HCT116 (cell line): ENCODE data around the gene DENND1A. TPM values are rescaled to one million over a fixed set of nuclear protein-coding genes. Genes with fewer than 3 reads are reported as not detected.

Experiments used
- ATAC-seq: fragments of 200-7000 bp; cut with Tn5 transposase; 2 replicates; pipeline ENCODE4 v1.9.1; 2020; ENCODE audit warnings: mild to moderate bottlenecking, moderate library complexity
- BruUV-seq: library from RNA; stranded (reverse); fragments of 400-500 nt; replicated peaks from 2 replicates; lab custom pipeline; 2021; lab: Mats Ljungman, UMichigan
- CTCF ChIA-PET: fragments of 300-600 bp; sonication (Branson Sonifier 250); formaldehyde crosslinking; loops from one replicate; lab custom pipeline; 2021; ENCODE audit warnings: antibody characterized with exemption; lab: Charles Lee
- POLR2A ChIA-PET: fragments of 300-600, 350-600 bp; sonication (Branson Sonifier 250); formaldehyde crosslinking; loops from one replicate; lab custom pipeline; 2021; ENCODE audit warnings: antibody characterized with exemption; lab: Charles Lee
- RAD21 ChIA-PET, 2 experiments: fragments of 300-600 bp; sonication (Branson Sonifier 250); formaldehyde crosslinking; loops; one replicate each; lab custom pipeline; 2023; ENCODE audit warnings: low total read pairs in 2 of 2; ENCODE audit not compliant: uncharacterized antibody in 2 of 2, unreplicated experiment in 2 of 2, low non-redundant PET in 1 of 2; lab: Charles Lee
- DNase-seq: peaks from one replicate; pipeline ENCODE4 v3.0.0-alpha.2; 2010; ENCODE audit warnings: low read depth, low spot score
- H2AFZ ChIP-seq: fragments of 200-600 bp; shearing (Covaris generic), sonication (generic); 2 replicates; pipeline ENCODE4 v1.6.1; 2017; ENCODE audit warnings: low read depth, mixed run types, mixed read lengths, antibody characterized with exemption, low read length; ENCODE audit not compliant: poor library complexity, severe bottlenecking
- H3K27ac ChIP-seq: 2 replicates; pipeline ENCODE4 v1.5.1; 2012; ENCODE audit warnings: low read depth, low read length
- H3K27me3 ChIP-seq: fragments of 200-600 bp; sonication (generic); 2 replicates; pipeline ENCODE4 v1.6.1; 2016; ENCODE audit warnings: mixed run types, low read length, mixed read lengths; ENCODE audit not compliant: insufficient read depth
- H3K36me3 ChIP-seq, 2 experiments: fragments of 200-500 bp in 1 of 2; fragments of 200-600 bp in 1 of 2; sonication (Bioruptor generic) in 1 of 2; sonication (generic) in 1 of 2; 2 replicates each; pipeline versions ENCODE4 v1.5.1 to v1.6.1; 2014 to 2016; ENCODE audit warnings: low read length in 2 of 2, inconsistent platforms in 1 of 2, mixed read lengths in 1 of 2, mixed run types in 1 of 2; ENCODE audit not compliant: insufficient read depth in 2 of 2, control insufficient read depth in 1 of 2
- H3K4me1 ChIP-seq, 2 experiments: fragments of 200-600 bp in 1 of 2; sonication (generic) in 1 of 2; 2 replicates each; pipeline versions ENCODE4 v1.5.1 to v1.6.1; 2012 to 2017; ENCODE audit warnings: low read length in 2 of 2, inconsistent platforms in 1 of 2, mild to moderate bottlenecking in 1 of 2, mixed read lengths in 1 of 2, mixed run types in 1 of 2, moderate library complexity in 1 of 2; ENCODE audit not compliant: insufficient read depth in 2 of 2, control insufficient read depth in 1 of 2
- H3K4me2 ChIP-seq: fragments of 200-600 bp; sonication (generic); 2 replicates; pipeline ENCODE4 v1.6.1; 2017; ENCODE audit warnings: mixed run types, low read length, mixed read lengths
- H3K4me3 ChIP-seq, 2 experiments: fragments of 200-600 bp in 1 of 2; sonication (generic) in 1 of 2; replicated peaks in 1 of 2; 2 replicates each; pipeline ENCODE4 v1.5.1; 2011 to 2016; ENCODE audit warnings: low read length in 2 of 2, control low read depth in 1 of 2, low read depth in 1 of 2, mild to moderate bottlenecking in 1 of 2, mixed read lengths in 1 of 2, mixed run types in 1 of 2
- H3K79me2 ChIP-seq: fragments of 200-600 bp; sonication (generic); 2 replicates; pipeline ENCODE4 v1.6.1; 2017; ENCODE audit warnings: mild to moderate bottlenecking, mixed run types, low read length, moderate library complexity, mixed read lengths; ENCODE audit not compliant: insufficient read depth
- H3K9ac ChIP-seq: fragments of 200-600 bp; sonication (generic); 2 replicates; pipeline ENCODE4 v1.6.1; 2016; ENCODE audit warnings: low read length, mixed read lengths
- H3K9me2 ChIP-seq: fragments of 200-600 bp; sonication (generic), shearing (Covaris generic); 2 replicates; pipeline ENCODE4 v1.6.1; 2017; ENCODE audit warnings: mixed run types, mild to moderate bottlenecking, moderate library complexity; ENCODE audit not compliant: insufficient read depth
- H3K9me3 ChIP-seq, 2 experiments: fragments of 200-500 bp in 1 of 2; fragments of 200-600 bp in 1 of 2; sonication (Bioruptor generic) in 1 of 2; sonication (generic) in 1 of 2; 2 replicates each; pipeline ENCODE4 v1.6.1; 2014 to 2017; ENCODE audit warnings: low read length in 2 of 2, mixed read lengths in 2 of 2, inconsistent platforms in 1 of 2, low read depth in 1 of 2, mild to moderate bottlenecking in 1 of 2, mixed run types in 1 of 2, moderate library complexity in 1 of 2; ENCODE audit not compliant: control insufficient read depth in 1 of 2, insufficient read depth in 1 of 2
- H4K20me1 ChIP-seq: fragments of 200-600 bp; sonication (generic), shearing (Covaris generic); 2 replicates; pipeline ENCODE4 v1.6.1; 2017; ENCODE audit warnings: mixed run types, mild to moderate bottlenecking, moderate library complexity; ENCODE audit not compliant: insufficient read depth
- CEBPB ChIP-seq: IDR thresholded peaks from 2 replicates; pipeline ENCODE4 v1.6.1; 2012; ENCODE audit warnings: low read depth
- ELF1 ChIP-seq: IDR thresholded peaks from 2 replicates; pipeline ENCODE4 v1.6.1; 2012; ENCODE audit warnings: low read depth, borderline replicate concordance
- EZH2 ChIP-seq: fragments of 200-600 bp; sonication (generic); IDR thresholded peaks from 2 replicates; pipeline ENCODE4 v1.6.1; 2017; ENCODE audit warnings: antibody characterized with exemption, mixed run types
- EZH2phosphoT487 ChIP-seq: fragments of 200-600 bp; IDR thresholded peaks from 2 replicates; pipeline ENCODE4 v1.6.1; 2018; ENCODE audit warnings: antibody characterized with exemption, borderline replicate concordance
- JUND ChIP-seq: IDR thresholded peaks from 2 replicates; pipeline ENCODE4 v1.6.1; 2012
- POLR2A ChIP-seq: IDR thresholded peaks from 2 replicates; pipeline ENCODE4 v1.7.0; 2011; ENCODE audit warnings: borderline replicate concordance; ENCODE audit not compliant: insufficient read depth, insufficient read length; ENCODE audit errors: extremely low read depth
- SRF ChIP-seq: IDR thresholded peaks from 2 replicates; pipeline ENCODE4 v1.6.1; 2012; ENCODE audit warnings: low read depth
- ZNF274 ChIP-seq: fragments of 200-500 bp; sonication (Bioruptor generic); IDR thresholded peaks from 2 replicates; pipeline ENCODE4 v1.6.1; 2014; ENCODE audit warnings: mild to moderate bottlenecking, low read depth, low read length, inconsistent platforms
- intact Hi-C: fragments of 100-400 bp; cut with micrococcal nuclease; formaldehyde crosslinking; loops from 2 replicates; pipeline ENCODE4 v1.10.0; 2022
- total RNA-seq: library from RNA; stranded (reverse); gene quantifications from one replicate; pipeline ENCODE4 v1.2.1, GENCODE V29; 2021; ENCODE audit not compliant: unreplicated experiment
- TF ChIP-seq, protein P1 (sequence below): IDR thresholded peaks from 2 replicates; pipeline ENCODE4 v1.6.1; 2011; ENCODE audit warnings: mild to moderate bottlenecking, low read length, moderate library complexity; ENCODE audit not compliant: insufficient replicate concordance; ENCODE audit errors: extremely low read depth

DENND1A gene
- total RNA-seq, 1 experiment from 2014 or later: 33.0 TPM

DNA sequence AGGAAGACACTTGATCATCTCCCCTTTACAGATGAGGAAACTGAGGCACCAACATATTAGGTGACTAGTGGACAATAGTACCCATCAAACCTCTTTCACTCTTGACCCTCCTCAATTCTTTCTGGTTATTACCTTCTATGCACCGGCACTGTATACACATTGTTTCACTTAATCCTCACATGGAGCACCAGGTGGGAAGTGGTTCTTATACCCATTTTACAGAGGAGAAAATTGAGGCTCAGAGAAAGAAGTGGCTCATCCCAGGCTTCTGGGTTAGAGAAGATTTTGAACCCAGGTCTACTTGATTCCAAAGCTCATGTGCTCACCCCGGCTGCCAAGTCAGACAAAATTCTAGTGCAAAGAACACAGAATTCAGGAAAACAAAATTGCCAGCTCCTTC, 17.4 kb upstream of the DENND1A start:
- H3K4me3 ChIP-seq: no peak overlapping the region
- H3K79me2 ChIP-seq: no peaks in the 10 kb centered on the region
- H2AFZ ChIP-seq: no peak overlapping the region
- H3K9me2 ChIP-seq: no peaks in the 10 kb centered on the region
- no peaks in the 10 kb centered on the region for H4K20me1 ChIP-seq
- H3K9me3 ChIP-seq: no peaks in the 10 kb centered on the region
- intact Hi-C loops: no loop called here
- no peaks in the 10 kb centered on the region for H3K27me3 ChIP-seq
- no peak overlapping the region for H3K27ac ChIP-seq
- H3K4me1 ChIP-seq: no peaks in the 10 kb centered on the region
- DNase-seq (no peak), ATAC-seq (no peak)
- RAD21 ChIA-PET: no interaction called here
- POLR2A ChIA-PET: no interaction called here
- H3K4me2 ChIP-seq: no peak overlapping the region
- CTCF ChIA-PET: no interaction called here
- TF ChIP-seq CEBPB: no peak
- TF ChIP-seq ZNF274: no peak
- TF ChIP-seq ELF1: no peak
- no peak for TF ChIP-seq POLR2A
- TF ChIP-seq, protein P1, sequence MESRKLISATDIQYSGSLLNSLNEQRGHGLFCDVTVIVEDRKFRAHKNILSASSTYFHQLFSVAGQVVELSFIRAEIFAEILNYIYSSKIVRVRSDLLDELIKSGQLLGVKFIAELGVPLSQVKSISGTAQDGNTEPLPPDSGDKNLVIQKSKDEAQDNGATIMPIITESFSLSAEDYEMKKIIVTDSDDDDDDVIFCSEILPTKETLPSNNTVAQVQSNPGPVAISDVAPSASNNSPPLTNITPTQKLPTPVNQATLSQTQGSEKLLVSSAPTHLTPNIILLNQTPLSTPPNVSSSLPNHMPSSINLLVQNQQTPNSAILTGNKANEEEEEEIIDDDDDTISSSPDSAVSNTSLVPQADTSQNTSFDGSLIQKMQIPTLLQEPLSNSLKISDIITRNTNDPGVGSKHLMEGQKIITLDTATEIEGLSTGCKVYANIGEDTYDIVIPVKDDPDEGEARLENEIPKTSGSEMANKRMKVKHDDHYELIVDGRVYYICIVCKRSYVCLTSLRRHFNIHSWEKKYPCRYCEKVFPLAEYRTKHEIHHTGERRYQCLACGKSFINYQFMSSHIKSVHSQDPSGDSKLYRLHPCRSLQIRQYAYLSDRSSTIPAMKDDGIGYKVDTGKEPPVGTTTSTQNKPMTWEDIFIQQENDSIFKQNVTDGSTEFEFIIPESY: no peak
- TF ChIP-seq JUND: no peak
- no peak for TF ChIP-seq EZH2phosphoT487
- no peak for TF ChIP-seq SRF
- TF ChIP-seq EZH2: no peak
- no TSS peak for BruUV-seq
- no peaks in the 10 kb centered on the region for H3K36me3 ChIP-seq
- no peak overlapping the region for H3K9ac ChIP-seq
